GM23338 (cell line): ENCODE data around the gene DTNB. TPM values are rescaled to one million over a fixed set of nuclear protein-coding genes. Genes with fewer than 3 reads are reported as not detected.

Source experiments
- ATAC-seq: fragments of 200-7000 bp; cut with Tn5 transposase; 3 replicates; pipeline ENCODE4 v1.9.1; 2020
- DNase-seq: peaks from one replicate; pipeline ENCODE4 v3.0.0-alpha.2; 2015; ENCODE audit warnings: low spot score
- H2AFZ ChIP-seq: fragments of 200-600 bp; sonication (generic); 2 replicates; pipeline ENCODE4 v1.8.0; 2016; ENCODE audit warnings: antibody characterized with exemption, mild to moderate bottlenecking, moderate library complexity
- H3F3A ChIP-seq: fragments of 200-600 bp; sonication (generic); replicated peaks from 2 replicates; pipeline ENCODE4 v1.8.0; 2017; ENCODE audit warnings: antibody characterized with exemption, mixed run types, low read depth
- H3K27ac ChIP-seq: fragments of 200-600 bp; sonication (generic); 2 replicates; pipeline ENCODE4 v1.6.1; 2016; ENCODE audit warnings: low read depth
- H3K27me3 ChIP-seq: fragments of 200-600 bp; sonication (generic); 2 replicates; pipeline ENCODE4 v1.8.0; 2016; ENCODE audit warnings: mild to moderate bottlenecking, mixed run types, moderate library complexity; ENCODE audit not compliant: insufficient read depth
- H3K36me3 ChIP-seq: fragments of 200-600 bp; sonication (generic); 2 replicates; pipeline ENCODE4 v1.8.0; 2016; ENCODE audit warnings: mild to moderate bottlenecking; ENCODE audit not compliant: insufficient read depth
- H3K4me1 ChIP-seq: fragments of 200-600 bp; sonication (generic); 2 replicates; pipeline ENCODE4 v1.8.0; 2016; ENCODE audit warnings: mild to moderate bottlenecking, moderate library complexity; ENCODE audit not compliant: insufficient read depth
- H3K4me2 ChIP-seq: fragments of 200-600 bp; sonication (generic); 2 replicates; pipeline ENCODE4 v1.7.1; 2017; ENCODE audit warnings: mixed run types
- H3K4me3 ChIP-seq: fragments of 200-600 bp; sonication (generic); 2 replicates; pipeline ENCODE4 v1.6.1; 2016; ENCODE audit warnings: mixed run types
- H3K79me2 ChIP-seq: fragments of 200-600 bp; sonication (generic); replicated peaks from 2 replicates; pipeline ENCODE4 v1.8.0; 2017; ENCODE audit warnings: mild to moderate bottlenecking; ENCODE audit not compliant: insufficient read depth
- H3K9me2 ChIP-seq: fragments of 200-600 bp; sonication (generic); 2 replicates; pipeline ENCODE4 v1.8.0; 2017; ENCODE audit not compliant: insufficient read depth
- H4K20me1 ChIP-seq: fragments of 200-600 bp; sonication (generic); replicated peaks from 2 replicates; pipeline ENCODE4 v1.8.0; 2017; ENCODE audit warnings: mild to moderate bottlenecking; ENCODE audit not compliant: insufficient read depth
- H3K27ac Mint-ChIP-seq: 2 replicates; pipeline ENCODE4 v1.8.0; 2020; ENCODE audit warnings: inconsistent platforms, mild to moderate bottlenecking, moderate library complexity, mixed read lengths
- H3K27me3 Mint-ChIP-seq: 3 replicates; pipeline ENCODE4 v1.8.0; 2022; ENCODE audit warnings: low read depth, mild to moderate bottlenecking, moderate library complexity, mixed read lengths, inconsistent platforms; ENCODE audit not compliant: insufficient read depth, poor library complexity
- H3K36me3 Mint-ChIP-seq: 3 replicates; pipeline ENCODE4 v1.8.0; 2021; ENCODE audit warnings: low read depth, mild to moderate bottlenecking, inconsistent platforms, moderate library complexity, mixed read lengths
- H3K4me1 Mint-ChIP-seq: 3 replicates; pipeline ENCODE4 v1.8.0; 2020; ENCODE audit warnings: mild to moderate bottlenecking, inconsistent platforms, mixed read lengths
- H3K4me3 Mint-ChIP-seq: 3 replicates; pipeline ENCODE4 v1.8.0; 2021; ENCODE audit warnings: moderate library complexity, mild to moderate bottlenecking, inconsistent platforms, mixed read lengths
- H3K9me3 Mint-ChIP-seq: 3 replicates; pipeline ENCODE4 v1.8.0; 2020; ENCODE audit warnings: moderate library complexity, mild to moderate bottlenecking, inconsistent platforms, mixed read lengths
- CREB1 ChIP-seq: fragments of 250-450 bp; sonication (Bioruptor Pico); IDR thresholded peaks from 2 replicates; pipeline ENCODE4 v1.5.0; 2020; ENCODE audit warnings: low read depth, mild to moderate bottlenecking, moderate library complexity
- CTCF ChIP-seq, 2 experiments: fragments of 200-600 bp in 1 of 2; sonication (generic) in 1 of 2; conservative IDR thresholded peaks; 2 replicates each; pipeline versions ENCODE4 v1.5.1 to v1.6.1; 2016 to 2017; ENCODE audit warnings: antibody characterized with exemption in 2 of 2, low read depth in 2 of 2, mild to moderate bottlenecking in 2 of 2, moderate library complexity in 1 of 2
- ETS1 ChIP-seq: IDR thresholded peaks from 2 replicates; pipeline ENCODE4 v1.6.1; 2016; ENCODE audit warnings: antibody characterized with exemption
- EZH2 ChIP-seq: fragments of 200-600 bp; sonication (generic); IDR thresholded peaks from one replicate; pipeline ENCODE4 v1.8.0; 2017; ENCODE audit warnings: antibody characterized with exemption, mild to moderate bottlenecking, low read depth; ENCODE audit not compliant: unreplicated experiment
- JUNB ChIP-seq: IDR thresholded peaks from one replicate; pipeline ENCODE4 v1.6.1; 2016; ENCODE audit warnings: antibody characterized with exemption; ENCODE audit not compliant: unreplicated experiment
- STAT1 ChIP-seq: IDR thresholded peaks from one replicate; pipeline ENCODE4 v1.6.1; 2016; ENCODE audit warnings: antibody characterized with exemption; ENCODE audit not compliant: unreplicated experiment
- ZNF114 ChIP-seq: fragments of 250-450 bp; sonication (Bioruptor Pico); IDR thresholded peaks from 2 replicates; pipeline ENCODE4 v1.5.0; 2020; ENCODE audit warnings: mild to moderate bottlenecking, moderate library complexity
- ZNF331 ChIP-seq: fragments of 250-450 bp; sonication (Bioruptor Pico); IDR thresholded peaks from 2 replicates; pipeline ENCODE4 v1.5.0; 2020; ENCODE audit warnings: low read depth, mild to moderate bottlenecking, moderate library complexity
- ZNF462 ChIP-seq: fragments of 250-450 bp; sonication (Bioruptor Pico); IDR thresholded peaks from 2 replicates; pipeline ENCODE4 v1.5.0; 2020; ENCODE audit warnings: mild to moderate bottlenecking, moderate library complexity
- polyA plus RNA-seq: library from polyadenylated mRNA; unstranded; fragments of >200 nt; fragmentation: Nextera tagmentation; extraction: Ambion mirVana; gene quantifications from 2 replicates; pipeline ENCODE4 v1.2.1, GENCODE V29; 2016
- total RNA-seq: library from RNA; depleted of rRNA; stranded (reverse); fragments of >200 nt; shearing (Covaris generic); gene quantifications from 2 replicates; pipeline ENCODE4 v1.2.3, GENCODE V29; 2014

The DTNB gene
- total and polyA plus RNA-seq, 2 experiments from 2014 or later, result 22.1 to 29.4 TPM

DNA sequence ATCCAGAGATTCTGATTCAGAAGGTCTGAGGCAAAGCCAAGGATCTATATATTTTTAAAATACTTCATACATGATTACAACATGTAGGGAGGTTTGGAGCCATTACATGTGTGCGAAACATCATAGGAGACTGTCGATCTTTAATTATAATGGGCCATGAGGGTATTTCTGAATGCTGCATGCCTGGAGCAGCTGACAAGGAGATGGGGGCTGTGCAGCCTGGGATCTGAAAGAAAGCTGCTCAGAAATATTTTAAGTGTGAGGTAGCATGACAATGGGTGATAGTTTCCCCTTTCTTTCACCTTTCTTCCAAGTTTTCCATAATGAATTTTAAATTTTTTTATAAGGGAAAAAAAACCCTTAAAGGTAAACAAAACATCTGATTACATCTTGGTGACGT lies 229.6 kb downstream of the DTNB start:
- Mint-ChIP-seq H3K9me3 (no peaks in the 10 kb centered on the region), H3K4me1 (peaks cover 29% of the 10 kb centered on the region), H3K27me3 (peaks cover 1% of the 10 kb centered on the region), H3K36me3 (peaks cover 4% of the 10 kb centered on the region; the same call in 1 of the 3 replicates), H3K4me3 (no peak overlapping the region), H3K27ac (no peak overlapping the region)
- ATAC-seq, result no peak
- H3K27me3 ChIP-seq, result no peaks in the 10 kb centered on the region
- no peak for DNase-seq
- no peak for TF ChIP-seq EZH2
- no peak for TF ChIP-seq JUNB
- no peak for TF ChIP-seq ETS1
- no peak for TF ChIP-seq ZNF114 (CRISPR knock-in tag)
- TF ChIP-seq CTCF (conservative IDR thresholded peaks at IDR 0.05; ENCODE audit: low read depth in 2 of 2), result no peak
- no peak for TF ChIP-seq STAT1
- TF ChIP-seq ZNF331, result no peak
- TF ChIP-seq CREB1 (CRISPR knock-in tag), result no peak
- no peak for TF ChIP-seq ZNF462 (CRISPR knock-in tag)
- no peaks in the 10 kb centered on the region for H4K20me1 ChIP-seq
- no peak overlapping the region for H3K4me2 ChIP-seq
- no peak overlapping the region for H3K4me3 ChIP-seq
- no peaks in the 10 kb centered on the region for H3F3A ChIP-seq
- H3K79me2 ChIP-seq, result no peaks in the 10 kb centered on the region
- H3K9me2 ChIP-seq, result no peaks in the 10 kb centered on the region
- H3K27ac ChIP-seq, result no peak overlapping the region
- H3K36me3 ChIP-seq, result no peaks in the 10 kb centered on the region
- H3K4me1 ChIP-seq, result no peaks in the 10 kb centered on the region
- no peak overlapping the region for H2AFZ ChIP-seq
